Heart left ventricle (tissue), 16 donors: ENCODE measurements around the gene EFNA5. TPM values are rescaled to one million over a fixed set of nuclear protein-coding genes. Genes with fewer than 3 reads are reported as not detected.

Experiments
- ATAC-seq, 4 donors: fragments of 200-7000 bp; cut with Tn5 transposase; one replicate each; pipeline ENCODE4 v1.9.1; 2020 to 2022; ENCODE audit warnings: moderate library complexity in 4 of 4, mild to moderate bottlenecking in 3 of 4, moderate number of reproducible peaks in 1 of 4
- DNase-seq, 5 donors: peaks; one replicate each; pipeline ENCODE4 v3.0.0-alpha.2; 2020
- H3K27ac ChIP-seq, 12 donors: fragments of 200-600 bp; sonication (generic) in 4 of 12; one replicate each; pipeline versions ENCODE4 v1.5.0 to v1.8.0; 2016 to 2022; ENCODE audit warnings: mild to moderate bottlenecking in 2 of 12
- H3K27me3 ChIP-seq, 9 donors: fragments of 200-600 bp; sonication (generic) in 2 of 9; one replicate each; pipeline versions ENCODE4 v1.5.1 to v1.8.0; 2016 to 2022; ENCODE audit warnings: mild to moderate bottlenecking in 3 of 9
- H3K36me3 ChIP-seq, 9 donors: fragments of 200-600 bp; sonication (generic) in 2 of 9; one replicate each; pipeline versions ENCODE4 v1.5.0 to v1.8.0; 2018 to 2022; ENCODE audit warnings: mild to moderate bottlenecking in 2 of 9
- H3K4me1 ChIP-seq, 12 donors: fragments of 200-600 bp; sonication (generic) in 4 of 12; one replicate each; pipeline versions ENCODE4 v1.5.0 to v1.8.0; 2016 to 2022; ENCODE audit warnings: mild to moderate bottlenecking in 3 of 12
- H3K4me3 ChIP-seq, 12 donors: fragments of 200-600 bp; sonication (generic) in 4 of 12; one replicate each; pipeline versions ENCODE4 v1.5.0 to v1.8.0; 2017 to 2022; ENCODE audit warnings: mild to moderate bottlenecking in 9 of 12, moderate library complexity in 4 of 12
- H3K9me3 ChIP-seq, 12 donors: fragments of 200-600 bp; sonication (generic) in 4 of 12; one replicate each; pipeline versions ENCODE4 v1.5.0 to v1.8.0; 2016 to 2022; ENCODE audit warnings: mild to moderate bottlenecking in 1 of 12
- POLR2A ChIP-seq, 2 donors: fragments of 450-650 bp; IDR thresholded peaks; one replicate each; pipeline ENCODE4 v1.6.1; 2017; ENCODE audit warnings: antibody characterized with exemption in 2 of 2, mild to moderate bottlenecking in 2 of 2, moderate library complexity in 2 of 2
- WGBS, 4 donors: extraction: QIAGEN DNeasy Blood & Tissue Kit in 2 of 4; methylation state at CpG; one replicate each; pipeline versions ENCODE4 v1.1.5 to v1.1.7; 2013 to 2018; 5-methylcytosine and 5-hydroxymethylcytosine counted together
- intact Hi-C, 10 donors: fragments of 100-400 bp; cut with DNase I; formaldehyde crosslinking; loops; one replicate each; pipeline versions ENCODE4 v1.11.1 to v1.14.2; 2022
- polyA plus RNA-seq, 2 donors: library from polyadenylated mRNA; stranded (reverse); fragments of 200-250 nt; gene quantifications; one replicate each; pipeline ENCODE4 v1.2.3, GENCODE V29; 2013
- total RNA-seq, 9 donors: library from RNA; depleted of rRNA in 2 of 9; stranded (reverse); fragments of >200 nt in 2 of 9; fragmentation: NEBNext Ultra II Directional in 3 of 9; extraction: Animal tissue kit (Norgen Biotek cat#: 25700) in 3 of 9; gene quantifications; one replicate each; pipeline versions ENCODE4 v1.1.0 to v1.2.4, GENCODE V29; 2016 to 2023
- TF ChIP-seq, protein P1 (sequence below), 12 donors: fragments of 200-600 bp; sonication (generic) in 4 of 12; IDR thresholded peaks; one replicate each; pipeline versions ENCODE4 v1.5.0 to v1.8.0; 2018 to 2022; ENCODE audit warnings: antibody characterized with exemption in 12 of 12, mild to moderate bottlenecking in 5 of 12
- donor health status: ischemic (EF 13 %, LVEDD 7.1; RV severe dilation, severe dysfunction).
- donor health status: healthy with polysubstance abuse.
- donor health status: DM: no; HTN: yes; CAD: no.
- donor health status: DM: no; HTN: no; CAD: no.
- donor health status: ischemic (EF 25% LVEDD 6.9; RV normal size, moderate dysfunction).
- donor health status: ischemic (EF 25% LVEDD 5.7; RV mildly dilated, moderate dysfunction).
- donor health status: healthy.
- donor health status: DM: yes; HTN: yes; CAD: no.
- donor health status: ischemic (EF 35%, LVEDD 5.7; RV mildly dilated, moderate dysfunction).
- donor health status: nonischemic (EF 11% LVEDD 7.7; RV severe dilation, severe dysfunction).
- donor health status: DM: yes; HTN: yes; CAD: no.
- donor health status: PGD.
- donor health status: ischemic (EF 29% LVEDD 5.4; RV normal size, mild dysfunction).
- donor health status: nonischemic (EF 23%, LVEDD 6.1; RV moderate dilation, normal function).

The EFNA5 gene
- total and polyA plus RNA-seq, 11 donors = 6.1 to 58.4 (median 28.3) TPM

DNA sequence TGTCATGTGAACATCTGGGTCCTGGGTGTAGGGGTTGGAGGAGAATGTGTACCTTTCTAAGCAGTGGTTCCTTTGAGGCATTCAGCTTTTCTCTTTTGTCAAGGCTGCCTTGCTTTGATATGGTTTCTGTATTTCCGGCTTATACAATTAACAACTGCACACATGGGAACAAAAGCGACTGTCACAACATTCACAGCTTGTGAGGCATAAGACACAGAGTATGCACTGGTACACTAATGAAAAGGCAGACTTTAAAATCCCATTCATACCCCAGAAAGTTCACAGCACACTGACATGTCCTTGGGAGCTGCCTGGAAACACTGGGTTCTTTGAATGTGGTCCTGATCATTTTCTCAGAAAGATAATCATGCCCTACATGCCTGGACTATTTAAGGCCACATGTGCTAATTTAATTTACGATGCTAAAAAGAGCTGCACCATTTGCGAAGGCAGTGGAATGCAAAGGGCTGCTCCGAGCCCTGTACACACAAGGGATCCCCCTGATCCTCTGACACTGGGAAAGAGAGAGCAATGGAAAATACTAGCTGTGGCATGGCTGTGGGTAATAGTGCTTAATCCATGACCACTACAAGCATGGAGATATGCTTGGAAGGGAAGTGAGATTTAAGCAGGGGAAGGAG, 131.8 kb downstream of the EFNA5 start:
- TF ChIP-seq, protein P1, sequence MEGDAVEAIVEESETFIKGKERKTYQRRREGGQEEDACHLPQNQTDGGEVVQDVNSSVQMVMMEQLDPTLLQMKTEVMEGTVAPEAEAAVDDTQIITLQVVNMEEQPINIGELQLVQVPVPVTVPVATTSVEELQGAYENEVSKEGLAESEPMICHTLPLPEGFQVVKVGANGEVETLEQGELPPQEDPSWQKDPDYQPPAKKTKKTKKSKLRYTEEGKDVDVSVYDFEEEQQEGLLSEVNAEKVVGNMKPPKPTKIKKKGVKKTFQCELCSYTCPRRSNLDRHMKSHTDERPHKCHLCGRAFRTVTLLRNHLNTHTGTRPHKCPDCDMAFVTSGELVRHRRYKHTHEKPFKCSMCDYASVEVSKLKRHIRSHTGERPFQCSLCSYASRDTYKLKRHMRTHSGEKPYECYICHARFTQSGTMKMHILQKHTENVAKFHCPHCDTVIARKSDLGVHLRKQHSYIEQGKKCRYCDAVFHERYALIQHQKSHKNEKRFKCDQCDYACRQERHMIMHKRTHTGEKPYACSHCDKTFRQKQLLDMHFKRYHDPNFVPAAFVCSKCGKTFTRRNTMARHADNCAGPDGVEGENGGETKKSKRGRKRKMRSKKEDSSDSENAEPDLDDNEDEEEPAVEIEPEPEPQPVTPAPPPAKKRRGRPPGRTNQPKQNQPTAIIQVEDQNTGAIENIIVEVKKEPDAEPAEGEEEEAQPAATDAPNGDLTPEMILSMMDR (IDR thresholded peaks at IDR 0.05) = no peak
- no peak for TF ChIP-seq POLR2A (IDR thresholded peaks at IDR 0.05)
- ATAC-seq (peak; percentile 33 to 65 (median 42)), DNase-seq (no peak)
- no peaks in the 10 kb centered on the region for H3K27me3 ChIP-seq
- no peaks in the 10 kb centered on the region for H3K9me3 ChIP-seq
- H3K36me3 ChIP-seq = no peaks in the 10 kb centered on the region
- intact Hi-C loops = no loop called here
- no peak overlapping the region for H3K4me3 ChIP-seq
- H3K4me1 ChIP-seq = peaks cover 0 to 49% (median 7%) of the 10 kb centered on the region in 12 donors
- 42 to 53% (median 48%) methylated on average over 5 of the region's 5 CpGs for WGBS, 4 donors
- peak overlapping the region in 9 of 12 donors; percentile 13 to 72 (median 56) for H3K27ac ChIP-seq

DNA sequence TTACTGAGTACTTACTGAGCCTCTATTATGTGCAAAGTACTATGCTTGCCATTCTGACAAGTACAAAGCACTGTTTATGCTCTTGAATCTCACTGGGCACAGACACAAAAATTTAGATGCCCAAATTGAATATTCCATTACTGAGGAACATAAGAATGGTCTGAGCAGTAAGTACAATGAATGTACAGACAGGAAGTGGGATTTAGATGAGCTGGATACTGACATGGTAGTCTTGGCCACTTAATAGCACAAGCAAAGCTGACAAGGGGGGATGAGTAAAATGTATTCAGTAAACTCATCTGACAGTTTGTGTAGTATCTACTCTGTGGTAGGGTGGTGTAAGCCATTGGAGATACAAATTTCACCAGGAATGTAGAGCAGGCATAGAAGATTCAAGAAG, 132.4 kb downstream of the EFNA5 start:
- no peaks in the 10 kb centered on the region for H3K9me3 ChIP-seq
- intact Hi-C loops = no loop called here
- ATAC-seq (no peak), DNase-seq (no peak)
- no peaks in the 10 kb centered on the region for H3K36me3 ChIP-seq
- H3K27me3 ChIP-seq = no peaks in the 10 kb centered on the region
- H3K4me3 ChIP-seq = no peak overlapping the region
- TF ChIP-seq POLR2A (IDR thresholded peaks at IDR 0.05) = no peak
- TF ChIP-seq, protein P1 (IDR thresholded peaks at IDR 0.05) = no peak
- H3K4me1 ChIP-seq = peaks cover 0 to 44% (median 5%) of the 10 kb centered on the region in 12 donors
- H3K27ac ChIP-seq = peak overlapping the region in 8 of 12 donors; percentile 38 to 72 (median 58)

DNA sequence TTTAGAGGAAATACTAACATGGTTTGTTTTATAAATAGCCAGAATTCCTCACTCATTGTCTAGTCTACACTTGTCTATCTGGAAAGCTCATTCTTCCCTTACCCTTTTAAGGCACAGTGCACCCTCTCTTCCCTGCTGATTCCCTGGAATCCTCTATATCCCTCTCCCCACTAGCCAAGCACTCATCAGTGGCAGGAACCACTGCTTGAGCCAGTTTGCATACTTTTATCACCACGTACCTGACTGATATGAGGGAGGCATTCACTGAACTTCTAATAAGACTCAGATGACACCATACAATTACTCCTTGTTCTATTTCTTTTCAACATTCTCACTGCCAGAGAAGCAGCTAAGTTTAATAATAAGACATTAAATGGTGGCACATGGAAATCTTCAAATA, 134.9 kb downstream of the EFNA5 start:
- ATAC-seq = peak in 1 of 4 donors; percentile 3
- no peak for DNase-seq
- no peak for TF ChIP-seq POLR2A (IDR thresholded peaks at IDR 0.05)
- TF ChIP-seq, protein P1 (IDR thresholded peaks at IDR 0.05) = no peak
- Histone ChIP-seq H3K4me1 (peaks cover 0 to 44% (median 0%) of the 10 kb centered on the region in 12 donors), H3K27ac (peak overlapping the region in 2 of 12 donors; percentile 47 to 49), H3K36me3 (no peaks in the 10 kb centered on the region), H3K9me3 (no peaks in the 10 kb centered on the region), H3K27me3 (no peaks in the 10 kb centered on the region), H3K4me3 (no peak overlapping the region)
- 47 to 53% (median 48%) methylated on average over 1 of the region's 1 CpG for WGBS, 4 donors
- intact Hi-C loops = no loop called here

DNA sequence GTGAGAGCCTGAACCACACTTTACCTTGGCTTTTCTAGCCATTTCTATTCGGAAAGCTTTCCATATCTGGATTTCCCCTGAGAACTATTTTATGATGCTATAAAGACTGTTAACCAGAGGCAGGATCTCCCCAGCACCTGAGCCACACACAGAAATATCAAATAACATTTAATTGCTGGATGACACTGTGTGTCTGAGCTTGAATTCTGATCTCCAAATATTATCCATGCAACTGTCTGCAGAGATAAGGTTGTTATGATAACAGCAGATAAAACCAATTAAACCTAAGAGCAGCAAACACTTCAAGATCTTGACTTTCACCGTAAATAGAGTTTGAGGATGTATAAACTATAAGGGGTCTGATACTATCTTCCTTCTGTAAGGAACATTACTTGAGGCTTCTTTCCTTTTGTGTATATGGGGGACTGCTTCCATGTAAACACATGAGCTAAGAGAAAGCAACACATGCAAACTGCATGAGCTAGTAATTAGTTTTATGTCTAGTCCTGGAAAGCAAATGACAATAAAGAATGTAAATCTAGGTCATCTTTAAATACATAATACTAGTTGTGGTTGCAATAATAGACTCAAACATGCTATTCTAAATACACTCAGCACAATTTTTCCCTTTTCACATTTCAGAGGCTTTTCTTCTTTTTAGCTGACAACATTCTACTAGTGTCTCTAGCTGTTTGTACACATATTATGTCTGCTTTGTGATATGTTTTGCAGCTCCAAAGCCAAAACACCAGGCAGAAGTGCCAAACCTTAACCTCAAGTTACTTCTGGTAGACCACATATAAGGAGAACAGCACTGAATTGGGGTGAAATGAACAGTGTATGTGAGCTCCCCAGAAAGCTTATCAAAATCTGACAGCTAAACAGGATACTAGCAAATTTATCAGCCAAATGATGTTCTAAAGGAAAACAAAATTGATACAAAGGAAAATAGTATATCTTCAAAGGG, 136.5 kb downstream of the EFNA5 start:
- Histone ChIP-seq H3K4me1 (peaks cover 0 to 48% (median 3%) of the 10 kb centered on the region in 12 donors), H3K27ac (no peak overlapping the region), H3K36me3 (no peaks in the 10 kb centered on the region), H3K27me3 (no peaks in the 10 kb centered on the region), H3K9me3 (no peaks in the 10 kb centered on the region), H3K4me3 (no peak overlapping the region)
- DNase-seq (no peak), ATAC-seq (no peak)
- intact Hi-C loops = no loop called here
- TF ChIP-seq, protein P1 (IDR thresholded peaks at IDR 0.05) = no peak
- TF ChIP-seq POLR2A (IDR thresholded peaks at IDR 0.05) = no peak
- 41 to 56% (median 50%) methylated on average over 2 of the region's 2 CpGs for WGBS, 4 donors
